Activated CD4-positive, alpha-beta T cell treated with anti-CD3 and anti-CD28 coated beads, Interleukin-2, amount 10 ng/mL, durations not matched to agents 7 days and 5 days (primary cell): ENCODE results near the gene POC1A. TPM values are rescaled to one million over a fixed set of nuclear protein-coding genes. Genes with fewer than 3 reads are reported as not detected.
A peak's percentile ranks its signal among the peaks of the same experiment; 100 is the strongest.

ENCODE experiments used
- CTCF ChIA-PET: fragments of 350-600 bp; sonication (Branson Sonifier 250); formaldehyde crosslinking; loops from one replicate; lab custom pipeline; 2021; ENCODE audit warnings: antibody characterized with exemption; lab: Charles Lee
- POLR2A ChIA-PET: fragments of 350-600 bp; sonication (Branson Sonifier 250); formaldehyde crosslinking; loops from one replicate; lab custom pipeline; 2021; ENCODE audit warnings: antibody characterized with exemption; lab: Charles Lee
- DNase-seq: peaks from one replicate; pipeline ENCODE4 v3.0.0-alpha.2; 2020
- H3K27ac Mint-ChIP-seq: one replicate; pipeline ENCODE4 v1.8.0; 2021; ENCODE audit warnings: mild to moderate bottlenecking, moderate library complexity, mixed read lengths
- H3K27me3 Mint-ChIP-seq: one replicate; pipeline ENCODE4 v1.8.0; 2021; ENCODE audit warnings: mixed read lengths
- H3K36me3 Mint-ChIP-seq: one replicate; pipeline ENCODE4 v1.8.0; 2021; ENCODE audit warnings: low read depth, mixed read lengths
- H3K4me1 Mint-ChIP-seq: one replicate; pipeline ENCODE4 v1.8.0; 2021; ENCODE audit warnings: mixed read lengths
- H3K4me3 Mint-ChIP-seq: one replicate; pipeline ENCODE4 v1.8.0; 2021; ENCODE audit warnings: mild to moderate bottlenecking, moderate library complexity, mixed read lengths
- H3K9me3 Mint-ChIP-seq: one replicate; pipeline ENCODE4 v1.8.0; 2021; ENCODE audit warnings: mixed read lengths
- total RNA-seq, 2 experiments: library from RNA; stranded (reverse); gene quantifications; one replicate each; pipeline ENCODE4 v1.2.3, GENCODE V29; 2021

Gene POC1A
- total RNA-seq, 2 experiments from 2014 or later = 26.9 to 28.2 TPM

DNA sequence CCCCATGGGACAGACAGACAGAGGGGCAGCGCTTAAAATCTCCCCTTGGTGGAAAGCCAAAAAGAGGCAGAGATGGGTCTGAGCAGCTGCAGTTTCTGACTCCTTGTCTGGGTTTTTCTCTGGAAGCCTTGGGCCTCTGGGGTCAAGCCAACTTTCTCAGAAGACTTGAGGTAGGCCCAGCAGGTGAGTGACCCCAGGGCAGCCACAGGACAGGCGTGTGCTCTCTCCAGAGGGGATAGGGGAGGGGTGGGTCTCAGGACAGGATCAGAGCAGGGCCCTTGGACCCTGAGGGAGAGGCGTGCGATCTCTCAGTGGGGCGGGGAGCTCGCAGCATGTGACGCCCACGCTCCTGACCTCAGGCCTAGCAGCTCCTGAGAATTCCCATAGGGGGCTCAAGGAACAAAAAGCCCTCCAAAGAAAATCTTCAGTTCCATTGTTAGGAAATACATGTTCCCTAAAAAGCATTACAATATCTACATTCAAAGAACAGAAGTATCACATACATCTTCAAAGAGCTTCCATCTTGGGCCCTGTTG is 63.2 kb downstream of the POC1A start:
- Mint-ChIP-seq H3K27me3 (no peaks in the 10 kb centered on the region), H3K36me3 (no peaks in the 10 kb centered on the region), H3K4me3 (no peak overlapping the region), H3K27ac (no peak overlapping the region), H3K9me3 (no peaks in the 10 kb centered on the region), H3K4me1 (peaks cover 19% of the 10 kb centered on the region)
- ChIA-PET CTCF (interaction anchor here (1.0 kb wide), 1 partner anchor 17 kb away, joined by 3 read pairs; no protein-coding TSS in a partner anchor), POLR2A (no interaction called here)
- DNase-seq = no peak

DNA sequence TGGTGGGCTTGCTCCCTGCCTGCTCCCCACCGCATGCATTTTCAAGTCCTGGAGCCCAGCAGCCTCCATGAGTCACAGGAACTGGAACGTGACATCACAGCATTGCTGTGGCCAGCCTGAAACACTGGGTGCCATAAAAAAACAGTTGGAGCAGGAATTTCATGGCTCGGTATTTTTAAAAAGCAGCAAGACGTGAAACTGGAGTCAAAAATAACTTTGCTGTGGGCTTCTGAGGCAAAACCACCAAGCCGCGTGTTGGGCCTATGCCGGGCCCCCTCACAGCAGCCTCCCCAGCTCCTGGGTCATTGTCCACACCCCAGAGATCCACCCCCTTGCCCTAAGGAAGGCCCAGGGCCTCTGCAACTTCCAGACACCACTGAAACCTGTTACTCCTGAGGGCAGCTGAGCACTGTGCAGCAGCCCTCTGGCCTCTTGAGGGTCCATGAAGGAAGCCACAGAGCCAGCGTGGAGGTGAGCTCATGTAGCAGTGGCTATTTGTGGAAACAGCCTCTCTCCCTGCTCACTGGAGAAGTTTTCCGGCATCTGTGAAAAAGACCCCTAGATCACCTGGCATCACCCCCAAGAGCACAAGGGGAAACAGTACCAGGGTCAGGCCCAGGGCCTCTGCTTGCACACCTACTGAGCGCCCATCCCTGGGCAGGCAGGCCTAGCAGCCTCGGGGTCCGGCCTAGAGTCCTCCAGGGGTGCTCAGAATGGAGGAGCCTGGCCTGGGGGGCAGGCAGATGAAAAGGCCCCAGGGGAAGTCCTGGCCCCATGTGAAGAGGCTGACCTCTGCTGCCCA is 63.9 kb downstream of the POC1A start:
- CTCF ChIA-PET = no interaction called here
- Mint-ChIP-seq H3K27ac (no peak overlapping the region), H3K4me1 (peaks cover 23% of the 10 kb centered on the region), H3K4me3 (no peak overlapping the region), H3K27me3 (no peaks in the 10 kb centered on the region), H3K9me3 (no peaks in the 10 kb centered on the region), H3K36me3 (no peaks in the 10 kb centered on the region)
- no peak for DNase-seq
- POLR2A ChIA-PET = no interaction called here

DNA sequence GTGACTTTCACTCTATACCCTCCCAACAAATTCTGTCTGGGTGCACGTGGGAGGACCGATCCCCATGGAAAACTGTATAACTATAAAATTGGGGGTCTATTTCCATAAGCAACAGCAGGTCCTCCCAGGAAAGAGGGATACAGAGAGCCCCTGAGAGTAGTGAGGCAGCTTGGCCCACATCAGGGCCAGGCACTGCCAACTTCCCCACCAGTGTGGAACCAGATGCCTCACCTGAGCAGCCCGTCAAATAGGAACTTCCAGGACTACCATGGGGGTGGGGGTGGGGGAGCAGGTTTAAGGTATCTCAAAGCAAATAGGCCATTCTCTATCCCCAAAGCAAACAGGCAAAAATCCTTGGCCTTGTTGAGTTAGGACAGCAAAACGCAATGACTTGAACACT is 64.5 kb downstream of the POC1A start:
- peaks cover 23% of the 10 kb centered on the region for H3K4me1 Mint-ChIP-seq
- CTCF ChIA-PET = no interaction called here
- POLR2A ChIA-PET = no interaction called here
- no peaks in the 10 kb centered on the region for H3K36me3 Mint-ChIP-seq
- no peak for DNase-seq
- no peak overlapping the region for H3K4me3 Mint-ChIP-seq
- H3K9me3 Mint-ChIP-seq = no peaks in the 10 kb centered on the region
- H3K27me3 Mint-ChIP-seq = no peaks in the 10 kb centered on the region
- no peak overlapping the region for H3K27ac Mint-ChIP-seq

DNA sequence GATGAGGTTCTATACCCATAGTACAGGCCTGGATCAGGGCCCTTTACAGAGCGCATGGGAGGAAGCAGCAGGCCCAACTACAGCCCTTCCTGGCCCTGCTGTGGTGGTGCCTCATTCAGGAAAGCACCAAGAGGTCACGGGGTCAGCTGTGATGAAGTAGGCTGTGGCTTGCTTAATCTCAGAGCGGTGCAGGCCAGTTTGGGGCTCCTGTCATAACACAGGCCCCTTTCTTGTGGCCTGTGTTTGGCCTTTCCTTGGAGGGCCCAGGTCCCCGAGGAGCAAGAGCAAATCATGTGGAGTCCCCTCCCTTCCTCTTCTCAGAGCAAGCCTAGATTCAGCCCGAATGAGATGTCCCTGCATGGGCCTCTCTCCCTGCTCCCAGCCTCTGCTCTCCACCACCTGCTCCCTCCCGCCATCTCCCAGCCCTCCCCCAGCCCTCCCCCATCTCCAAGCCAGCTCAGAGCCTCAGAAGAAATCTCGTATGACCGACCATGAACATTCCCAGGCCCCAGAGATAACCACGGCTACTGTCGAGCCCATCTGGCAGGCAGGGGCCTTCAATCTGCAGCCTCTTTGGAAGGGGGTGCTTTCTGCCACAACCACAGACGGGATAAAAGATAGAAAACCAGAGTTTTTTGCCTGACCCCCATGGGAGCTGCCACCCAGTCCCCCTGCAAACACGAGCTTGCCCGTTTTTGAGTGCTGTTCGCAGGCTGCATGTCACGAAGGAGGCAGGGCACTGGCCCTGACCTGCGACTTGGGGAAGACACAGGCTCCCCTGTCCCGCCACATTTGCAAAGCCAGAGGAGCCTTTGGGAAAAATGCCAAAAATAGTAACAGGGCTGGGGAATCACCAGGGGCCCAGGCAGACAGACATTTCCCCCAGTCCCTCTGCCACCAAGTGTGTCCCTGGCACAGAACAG is 65.5 kb downstream of the POC1A start:
- H3K4me1 Mint-ChIP-seq = peaks cover 23% of the 10 kb centered on the region
- ChIA-PET CTCF (interaction anchor here (1.8 to 2.2 kb wide), 2 partner anchors 12 to 35 kb away, joined by 3 to 4 read pairs; no protein-coding TSS in a partner anchor), POLR2A (no interaction called here)
- H3K27ac Mint-ChIP-seq = peak overlapping the region; percentile 25
- no peak overlapping the region for H3K4me3 Mint-ChIP-seq
- DNase-seq = no peak
- no peaks in the 10 kb centered on the region for H3K9me3 Mint-ChIP-seq
- no peaks in the 10 kb centered on the region for H3K27me3 Mint-ChIP-seq
- H3K36me3 Mint-ChIP-seq = no peaks in the 10 kb centered on the region

DNA sequence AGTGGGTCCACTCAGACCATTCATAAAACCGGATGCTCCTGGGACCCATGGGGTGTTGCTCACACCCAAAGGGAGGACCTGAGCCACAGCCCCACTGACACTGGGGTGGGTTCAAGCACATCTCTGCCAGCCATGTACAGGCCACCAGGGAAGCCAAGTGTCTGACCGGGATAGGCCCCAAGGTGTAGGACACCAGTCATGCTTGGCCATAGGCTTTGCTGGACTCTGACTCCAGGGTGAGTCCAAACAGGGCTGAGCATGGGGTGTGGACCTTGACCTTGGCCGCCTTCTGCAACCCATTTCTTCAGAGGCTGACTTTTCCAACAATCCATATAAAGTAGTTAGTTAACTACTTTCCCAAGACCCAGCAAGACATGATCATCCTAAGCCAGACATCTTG is 66.5 kb downstream of the POC1A start:
- DNase-seq = no peak
- peak overlapping the region; percentile 78 for H3K27ac Mint-ChIP-seq
- H3K27me3 Mint-ChIP-seq = no peaks in the 10 kb centered on the region
- no peaks in the 10 kb centered on the region for H3K36me3 Mint-ChIP-seq
- ChIA-PET POLR2A (no interaction called here), CTCF (interaction anchor here (0.7 to 2.2 kb wide), 5 partner anchors 11 to 114 kb away, joined by 3 to 5 read pairs (median 4); partner anchors contain the start of gene ABHD14B)
- H3K9me3 Mint-ChIP-seq = no peaks in the 10 kb centered on the region
- H3K4me3 Mint-ChIP-seq = no peak overlapping the region
- H3K4me1 Mint-ChIP-seq = peaks cover 23% of the 10 kb centered on the region

DNA sequence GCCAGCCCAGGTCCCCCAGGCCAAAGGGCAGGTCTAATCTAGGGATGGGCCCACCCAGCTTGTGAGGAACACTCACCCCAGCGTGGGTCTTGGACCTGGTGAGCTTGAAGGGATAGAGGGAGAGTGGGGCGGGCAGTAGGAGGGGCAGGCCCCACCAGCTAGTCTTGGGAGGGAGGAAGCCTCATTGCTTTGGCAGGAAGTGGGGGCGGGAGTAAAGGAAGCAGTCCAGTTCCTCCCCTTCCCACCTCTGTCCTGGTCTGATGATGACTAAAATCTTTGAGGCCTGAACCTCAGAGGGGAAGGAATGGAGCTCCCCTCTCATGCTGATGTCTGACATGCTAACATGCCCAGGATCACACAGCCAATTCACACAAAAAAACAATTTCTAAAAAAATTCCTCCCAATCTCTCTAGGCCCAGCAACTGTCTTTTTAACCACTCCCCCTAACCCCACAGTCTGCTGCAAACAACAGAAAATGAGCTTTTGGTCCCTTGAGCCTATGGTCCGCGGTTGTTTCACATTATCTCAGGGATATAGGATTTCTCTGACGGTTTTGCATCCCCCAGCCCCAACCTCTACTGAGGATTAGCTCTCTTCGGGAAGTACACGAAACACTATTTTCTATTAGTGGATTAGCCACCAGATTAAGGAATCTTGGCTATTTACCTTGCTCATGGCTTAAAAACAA is 67.1 kb downstream of the POC1A start:
- H3K27ac Mint-ChIP-seq = peak overlapping the region; percentile 78
- H3K9me3 Mint-ChIP-seq = no peaks in the 10 kb centered on the region
- no peaks in the 10 kb centered on the region for H3K27me3 Mint-ChIP-seq
- CTCF ChIA-PET = interaction anchor here (0.7 to 2.2 kb wide), 7 partner anchors 10 to 113 kb away, joined by 3 to 8 read pairs (median 4); partner anchors contain the start of genes ABHD14B and DUSP7
- POLR2A ChIA-PET = no interaction called here
- H3K4me3 Mint-ChIP-seq = no peak overlapping the region
- DNase-seq = no peak
- H3K4me1 Mint-ChIP-seq = peaks cover 23% of the 10 kb centered on the region
- no peaks in the 10 kb centered on the region for H3K36me3 Mint-ChIP-seq

DNA sequence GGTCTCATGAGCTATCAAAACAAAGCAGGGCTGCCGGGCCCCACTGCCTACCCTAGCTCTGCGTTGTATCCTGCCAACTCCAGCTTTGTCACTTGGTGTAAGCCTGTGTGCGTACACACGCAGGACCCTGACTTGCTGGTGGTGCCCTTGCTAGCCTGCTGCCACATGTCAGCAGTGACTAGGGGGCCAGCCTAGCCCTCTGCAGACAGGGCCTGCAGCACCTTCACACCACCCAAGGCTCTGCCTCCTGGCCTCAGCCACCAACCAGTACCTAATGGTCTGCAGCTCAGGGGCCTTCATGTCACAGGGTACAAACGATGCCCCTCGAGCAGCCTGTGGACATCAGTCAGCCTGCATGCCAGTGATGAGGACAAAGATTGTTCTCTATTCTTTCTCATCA is 67.8 kb downstream of the POC1A start:
- no peak for DNase-seq
- peaks cover 23% of the 10 kb centered on the region for H3K4me1 Mint-ChIP-seq
- H3K36me3 Mint-ChIP-seq = no peaks in the 10 kb centered on the region
- POLR2A ChIA-PET = no interaction called here
- peak overlapping the region; percentile 78 for H3K27ac Mint-ChIP-seq
- no peaks in the 10 kb centered on the region for H3K27me3 Mint-ChIP-seq
- no peak overlapping the region for H3K4me3 Mint-ChIP-seq
- H3K9me3 Mint-ChIP-seq = no peaks in the 10 kb centered on the region
- CTCF ChIA-PET = interaction anchor here (1.3 to 2.2 kb wide), 5 partner anchors 29 to 112 kb away, joined by 4 to 8 read pairs (median 4); partner anchors contain the start of genes ABHD14B and DUSP7

DNA sequence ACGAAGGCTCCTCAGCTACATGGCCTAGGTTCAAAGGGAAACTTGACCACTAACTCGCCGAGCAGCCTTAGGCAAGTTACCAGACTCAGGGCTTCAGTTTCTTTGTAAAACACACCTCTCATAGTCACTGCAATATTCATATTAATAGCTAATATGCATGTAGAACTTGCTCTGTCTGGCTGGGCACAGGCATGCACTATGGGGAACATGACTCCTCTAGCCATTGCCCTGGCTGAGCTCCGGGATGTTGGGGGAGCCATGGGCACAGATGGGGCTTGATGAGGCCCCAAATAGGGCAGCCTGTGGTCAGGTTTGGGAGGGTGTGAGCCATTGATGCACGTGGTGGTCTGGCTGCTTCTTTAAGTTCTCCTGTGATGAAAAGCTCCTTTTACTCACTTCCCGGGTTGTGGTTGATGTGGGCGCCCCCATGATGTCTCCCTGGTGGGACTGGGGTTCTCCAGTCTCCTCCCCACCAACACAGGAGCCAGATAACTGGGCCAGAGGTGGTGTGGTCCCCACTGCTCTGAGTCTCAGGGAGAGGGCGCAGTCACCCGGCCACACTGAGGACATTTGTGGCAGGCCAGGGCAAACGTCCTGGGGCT is 68.4 kb downstream of the POC1A start:
- DNase-seq = no peak
- CTCF ChIA-PET = interaction anchor here (1.1 to 1.8 kb wide), 4 partner anchors 12 to 51 kb away, joined by 3 to 8 read pairs (median 4); partner anchors contain the start of gene DUSP7
- no peaks in the 10 kb centered on the region for H3K36me3 Mint-ChIP-seq

DNA sequence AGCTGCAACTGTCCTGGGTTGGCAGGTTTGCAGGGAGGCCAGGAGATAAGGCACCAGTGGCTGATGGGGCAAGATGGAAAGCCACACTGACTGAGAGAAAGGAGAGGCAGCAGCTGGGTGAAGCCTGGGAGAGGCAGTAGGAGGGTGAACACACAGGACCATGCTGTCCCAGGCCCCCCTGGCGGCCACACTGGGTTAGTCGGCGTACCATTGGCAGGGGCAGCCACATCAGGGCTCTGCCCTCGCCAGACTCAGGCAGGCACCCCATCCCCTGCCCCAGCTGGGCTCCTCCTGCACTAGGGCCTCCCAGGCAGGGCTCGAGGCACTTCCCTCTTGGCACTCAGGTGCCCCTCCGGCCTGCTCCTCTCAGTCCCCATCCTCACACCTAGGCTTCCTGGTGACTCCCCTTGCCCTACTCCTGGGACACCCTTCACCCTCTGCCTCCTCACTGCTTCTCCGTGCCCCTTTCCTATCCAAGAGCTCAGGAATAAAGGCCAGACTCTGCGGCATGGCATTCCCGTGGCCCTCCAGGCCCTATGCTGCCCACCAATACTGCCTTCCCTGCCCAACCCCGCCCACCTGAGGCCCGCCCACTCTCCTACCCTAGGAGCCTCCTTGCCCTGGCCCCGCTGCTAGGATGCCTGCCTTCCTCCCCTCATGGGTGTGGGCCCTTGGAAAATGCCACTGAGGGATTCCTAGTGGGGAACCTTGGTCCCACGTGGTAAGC is 69.1 kb downstream of the POC1A start:
- ChIA-PET POLR2A (no interaction called here), CTCF (interaction anchor here (0.8 to 1.3 kb wide), 3 partner anchors 11 to 35 kb away, joined by 3 to 4 read pairs (median 3); no protein-coding TSS in a partner anchor)
- peaks cover 23% of the 10 kb centered on the region for H3K4me1 Mint-ChIP-seq
- no peak for DNase-seq
- H3K4me3 Mint-ChIP-seq = no peak overlapping the region
- no peaks in the 10 kb centered on the region for H3K9me3 Mint-ChIP-seq
- H3K27me3 Mint-ChIP-seq = no peaks in the 10 kb centered on the region
- H3K27ac Mint-ChIP-seq = no peak overlapping the region
- no peaks in the 10 kb centered on the region for H3K36me3 Mint-ChIP-seq

More for the DNA sequence above, 68.4 kb downstream of the POC1A start:
- POLR2A ChIA-PET = no interaction called here
- Mint-ChIP-seq H3K27me3 (no peaks in the 10 kb centered on the region), H3K9me3 (no peaks in the 10 kb centered on the region), H3K27ac (peak overlapping the region; percentile 60), H3K4me3 (no peak overlapping the region), H3K4me1 (peaks cover 23% of the 10 kb centered on the region)

DNA sequence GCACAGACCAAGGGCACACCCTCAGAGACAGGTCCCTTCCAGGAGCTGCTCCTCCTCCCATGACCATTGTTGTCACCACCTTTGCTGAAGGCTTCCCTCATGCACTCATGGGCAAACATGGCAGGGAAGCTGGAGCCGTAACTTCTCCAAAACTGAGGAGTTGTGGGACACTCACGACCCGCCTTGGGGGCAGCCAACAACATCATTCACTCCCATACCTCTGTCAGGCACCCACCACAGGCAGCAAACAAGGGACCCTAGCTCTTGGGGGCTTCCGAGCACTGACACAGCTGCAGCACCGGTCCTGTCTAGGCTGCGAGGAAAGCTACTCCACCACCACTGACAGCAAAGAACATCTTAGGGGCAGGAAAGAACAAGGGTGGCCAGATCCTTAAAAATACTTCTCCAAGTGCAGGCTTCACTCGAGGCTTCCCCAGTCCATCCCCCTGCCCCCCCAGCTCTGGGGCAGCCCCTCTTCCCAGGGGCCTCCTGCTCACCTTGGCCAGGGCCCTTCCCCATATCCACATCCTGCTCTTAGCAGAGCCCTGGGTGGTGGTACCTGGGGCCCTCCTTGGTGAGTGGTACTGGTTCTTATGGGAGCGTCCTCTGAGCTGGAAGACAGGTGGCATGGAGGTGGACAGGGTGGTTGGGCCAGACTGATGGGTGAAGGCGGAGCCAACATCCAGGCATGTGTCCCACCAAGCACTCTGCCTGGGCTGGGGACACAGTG is 69.8 kb downstream of the POC1A start:
- H3K36me3 Mint-ChIP-seq = no peaks in the 10 kb centered on the region
- no peaks in the 10 kb centered on the region for H3K9me3 Mint-ChIP-seq
- CTCF ChIA-PET = interaction anchor here (0.8 to 1.1 kb wide), 2 partner anchors 32 to 36 kb away, joined by 3 to 4 read pairs; no protein-coding TSS in a partner anchor
- no peak overlapping the region for H3K27ac Mint-ChIP-seq
- POLR2A ChIA-PET = no interaction called here
- no peak overlapping the region for H3K4me3 Mint-ChIP-seq
- no peak for DNase-seq
- H3K27me3 Mint-ChIP-seq = no peaks in the 10 kb centered on the region
- H3K4me1 Mint-ChIP-seq = peaks cover 23% of the 10 kb centered on the region
